Naive thymus-derived CD4-positive, alpha-beta T cell (primary cell): ENCODE measurements around the gene PLD6. TPM values are rescaled to one million over a fixed set of nuclear protein-coding genes. Genes with fewer than 3 reads are reported as not detected.
"Not testable (repeated sequence)": the region's sequence is repeated elsewhere in the genome, so short reads cannot be mapped to it uniquely, and the experiment has no call there.

ENCODE experiments used
- ATAC-seq: fragments of 150-1000 bp; cut with Tn5 transposase; 2 replicates; pipeline ENCODE4 v1.10.0; 2021; ENCODE audit warnings: mild to moderate bottlenecking, moderate library complexity
- CTCF ChIA-PET: fragments of 350-600 bp; sonication (Branson Sonifier 250); formaldehyde crosslinking; loops from one replicate; lab custom pipeline; 2021; ENCODE audit warnings: antibody characterized with exemption; lab: Charles Lee
- POLR2A ChIA-PET: fragments of 350-600 bp; sonication (Branson Sonifier 250); formaldehyde crosslinking; loops from one replicate; lab custom pipeline; 2021; ENCODE audit warnings: antibody characterized with exemption, inconsistent platforms; lab: Charles Lee
- DNase-seq, 9 donors: peaks; one replicate each; pipeline versions ENCODE4 v3.0.0 to v3.0.0-alpha.2; 2020 to 2022; ENCODE audit warnings: mixed read lengths in 1 of 9
- H3K27ac ChIP-seq: one replicate; pipeline ENCODE4 v1.7.0; 2013; ENCODE audit warnings: mild to moderate bottlenecking, low read depth, low read length, moderate library complexity
- H3K27me3 ChIP-seq, 2 donors: one replicate each; pipeline ENCODE4 v1.7.0; 2013; ENCODE audit warnings: low read length in 2 of 2, mild to moderate bottlenecking in 2 of 2, moderate library complexity in 2 of 2; ENCODE audit not compliant: control insufficient read depth in 2 of 2, insufficient read depth in 2 of 2
- H3K36me3 ChIP-seq, 3 experiments: 1 replicate in 2 of 3; 2 replicates in 1 of 3; pipeline ENCODE4 v1.7.0; 2013; ENCODE audit warnings: low read length in 3 of 3, mild to moderate bottlenecking in 3 of 3, moderate library complexity in 1 of 3; ENCODE audit not compliant: insufficient read depth in 3 of 3, control insufficient read depth in 2 of 3
- H3K4me1 ChIP-seq, 2 donors: one replicate each; pipeline ENCODE4 v1.7.0; 2013; ENCODE audit warnings: low read length in 2 of 2, mild to moderate bottlenecking in 2 of 2, moderate library complexity in 1 of 2; ENCODE audit not compliant: control insufficient read depth in 2 of 2, insufficient read depth in 2 of 2
- H3K4me3 ChIP-seq: 2 replicates; pipeline ENCODE4 v1.7.0; 2013; ENCODE audit warnings: mild to moderate bottlenecking, low read length
- H3K9me3 ChIP-seq, 3 experiments: 1 replicate in 2 of 3; 2 replicates in 1 of 3; pipeline ENCODE4 v1.7.0; 2013; ENCODE audit warnings: low read length in 3 of 3; ENCODE audit not compliant: control insufficient read depth in 2 of 3
- H3K27ac Mint-ChIP-seq, 9 donors: one replicate each; pipeline ENCODE4 v1.8.0; 2020 to 2022; ENCODE audit warnings: mixed read lengths in 9 of 9, mild to moderate bottlenecking in 8 of 9, moderate library complexity in 5 of 9, inconsistent platforms in 2 of 9
- H3K27me3 Mint-ChIP-seq, 5 donors: one replicate each; pipeline ENCODE4 v1.8.0; 2021 to 2022; ENCODE audit warnings: mixed read lengths in 5 of 5, mild to moderate bottlenecking in 1 of 5
- H3K36me3 Mint-ChIP-seq, 5 donors: one replicate each; pipeline ENCODE4 v1.8.0; 2020 to 2022; ENCODE audit warnings: mixed read lengths in 5 of 5, mild to moderate bottlenecking in 3 of 5, inconsistent platforms in 1 of 5
- H3K4me1 Mint-ChIP-seq, 7 donors: one replicate each; pipeline ENCODE4 v1.8.0; 2020 to 2022; ENCODE audit warnings: mixed read lengths in 7 of 7, mild to moderate bottlenecking in 3 of 7, inconsistent platforms in 1 of 7
- H3K4me3 Mint-ChIP-seq, 10 donors: one replicate each; pipeline ENCODE4 v1.8.0; 2020 to 2022; ENCODE audit warnings: mild to moderate bottlenecking in 10 of 10, mixed read lengths in 10 of 10, moderate library complexity in 6 of 10, inconsistent platforms in 2 of 10
- H3K9me3 Mint-ChIP-seq, 11 donors: one replicate each; pipeline ENCODE4 v1.8.0; 2020 to 2022; ENCODE audit warnings: mixed read lengths in 11 of 11, mild to moderate bottlenecking in 4 of 11, inconsistent platforms in 1 of 11, moderate library complexity in 1 of 11
- intact Hi-C, 2 donors: fragments of 100-400 bp; cut with micrococcal nuclease; formaldehyde crosslinking; loops; one replicate each; pipeline ENCODE4 v1.15.1; 2023
- polyA plus RNA-seq, 2 donors: library from polyadenylated mRNA; unstranded; fragments of 300-500 nt; fragmentation: Illumina TruSeq; gene quantifications; one replicate each; pipeline ENCODE4 v1.2.3, GENCODE V29; 2021
- total RNA-seq, 6 experiments: library from RNA in 5 of 6; stranded (reverse) in 5 of 6; gene quantifications; 1 replicate in 5 of 6; 2 replicates in 1 of 6; pipeline ENCODE4 v1.2.3 and lab custom pipeline; 2021 to 2026

Gene PLD6, protein sequence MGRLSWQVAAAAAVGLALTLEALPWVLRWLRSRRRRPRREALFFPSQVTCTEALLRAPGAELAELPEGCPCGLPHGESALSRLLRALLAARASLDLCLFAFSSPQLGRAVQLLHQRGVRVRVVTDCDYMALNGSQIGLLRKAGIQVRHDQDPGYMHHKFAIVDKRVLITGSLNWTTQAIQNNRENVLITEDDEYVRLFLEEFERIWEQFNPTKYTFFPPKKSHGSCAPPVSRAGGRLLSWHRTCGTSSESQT
- total RNA-seq (10 to 100 TPM in 3 of 5 experiments, 1 to 10 TPM in 2; 6.2 to 13.9 (median 12.1) TPM), polyA plus RNA-seq (10 to 100 TPM; 11.0 to 16.4 TPM), total RNA-seq (lab: John Stamatoyannopoulos, UW) (6.2 reads per million, percentile 27 among the genes with 10 or more reads in this experiment)

- Histone ChIP-seq H3K27ac (peak within 1 kb of the TSS; percentile 70), H3K27me3 (no peaks in the 10 kb centered on the region), H3K4me3 (peak within 1 kb of the TSS; percentile 68), H3K4me1 (peaks cover 17 to 30% of the 10 kb centered on the region in 2 donors), H3K9me3 (no peaks in the 10 kb centered on the region), H3K36me3 (peaks cover 0 to 21% (median 0%) of the 10 kb centered on the region in 3 experiments)
- H3K27ac Mint-ChIP-seq, result peak within 1 kb of the TSS; percentile 75 to 96 (median 91)
- peak within 1 kb of the TSS; percentile 87 to 93 (median 89) for H3K4me3 Mint-ChIP-seq
- peaks cover 12 to 32% (median 19%) of the 10 kb centered on the region in 7 donors for H3K4me1 Mint-ChIP-seq
- intact Hi-C loops, result loop anchor here (1.0 to 10.0 kb wide), 9 partner anchors 24 to 989 kb away; partner anchors contain the start of genes FLCN (in 2 of the 2), COPS3 (in 1 of the 2), DRC3 (in 1 of the 2) and MPRIP (in 1 of the 2)
- ChIA-PET CTCF (interaction anchor here (1.4 kb wide), 1 partner anchor 65 kb away, joined by 5 read pairs; no protein-coding TSS in a partner anchor), POLR2A (interaction anchor here (0.7 to 4.2 kb wide), 11 partner anchors 8 to 35 kb away, joined by 3 to 30 read pairs (median 5); partner anchors contain the start of gene FLCN)
- ATAC-seq (peak; percentile 92), DNase-seq (peak; percentile 88 to 96 (median 93))
- peaks cover 0 to 19% (median 11%) of the 10 kb centered on the region in 5 donors for H3K36me3 Mint-ChIP-seq
- H3K9me3 Mint-ChIP-seq, result peaks cover 0 to 6% (median 0%) of the 10 kb centered on the region in 11 donors
- H3K27me3 Mint-ChIP-seq, result no peaks in the 10 kb centered on the region
Observed at GRCh38 chr17:17206124-17206912, at the start of gene PLD6. PLD6 (minus strand) TSS chr17:17206333; CDS start chr17:17206286, 47 bp downstream.

- peaks cover 6 to 81% (median 7%) of the 10 kb centered on the region in 3 experiments for H3K36me3 ChIP-seq
- intact Hi-C loops, H3K4me3 Mint-ChIP-seq, H3K4me3 ChIP-seq, H3K4me1 ChIP-seq, H3K27me3 ChIP-seq, H3K27ac Mint-ChIP-seq, ATAC-seq, H3K27me3 Mint-ChIP-seq, H3K4me1 Mint-ChIP-seq, H3K27ac ChIP-seq, H3K9me3 ChIP-seq, DNase-seq, H3K9me3 Mint-ChIP-seq: not testable (repeated sequence)
- POLR2A ChIA-PET, result interaction anchor here (0.6 kb wide), 1 partner anchor 19 kb away, joined by 3 read pairs; the partner anchor contains the start of gene FLCN
- peaks cover 0 to 50% (median 31%) of the 10 kb centered on the region in 5 donors for H3K36me3 Mint-ChIP-seq
- CTCF ChIA-PET, result interaction anchor here (0.6 to 0.7 kb wide), 3 partner anchors 13 to 380 kb away, joined by 3 to 5 read pairs (median 5); no protein-coding TSS in a partner anchor
Observed at GRCh38 chr17:17255689-17256088, 49.6 kb upstream of the PLD6 start.

- ATAC-seq (no peak), DNase-seq (no peak)
- Histone ChIP-seq H3K9me3 (no peaks in the 10 kb centered on the region), H3K27me3 (no peaks in the 10 kb centered on the region), H3K27ac (no peak overlapping the region), H3K4me3 (no peak overlapping the region), H3K4me1 (peaks cover 0 to 3% of the 10 kb centered on the region in 2 donors), H3K36me3 (peaks cover 0 to 75% (median 5%) of the 10 kb centered on the region in 3 experiments)
- POLR2A ChIA-PET, result interaction anchor here (0.6 to 1.2 kb wide), 2 partner anchors 12 to 647 kb away, joined by 3 read pairs; no protein-coding TSS in a partner anchor
- Mint-ChIP-seq H3K4me3 (no peak overlapping the region), H3K27ac (no peak overlapping the region), H3K27me3 (no peaks in the 10 kb centered on the region), H3K4me1 (peaks cover 0 to 5% (median 0%) of the 10 kb centered on the region in 7 donors), H3K36me3 (peaks cover 0 to 40% (median 24%) of the 10 kb centered on the region in 5 donors), H3K9me3 (peaks cover 0 to 2% (median 0%) of the 10 kb centered on the region in 11 donors)
- CTCF ChIA-PET, result no interaction called here
- intact Hi-C loops, result no loop called here
Observed at GRCh38 chr17:17254036-17254435, 47.9 kb upstream of the PLD6 start.

- Histone ChIP-seq H3K9me3 (no peaks in the 10 kb centered on the region), H3K27me3 (no peaks in the 10 kb centered on the region), H3K27ac (no peak overlapping the region), H3K36me3 (peaks cover 0 to 75% (median 4%) of the 10 kb centered on the region in 3 experiments), H3K4me1 (peaks cover 0 to 3% of the 10 kb centered on the region in 2 donors), H3K4me3 (no peak overlapping the region)
- Mint-ChIP-seq H3K9me3 (peaks cover 0 to 2% (median 0%) of the 10 kb centered on the region in 11 donors), H3K27me3 (no peaks in the 10 kb centered on the region), H3K36me3 (peaks cover 0 to 37% (median 22%) of the 10 kb centered on the region in 5 donors), H3K27ac (peak overlapping the region in 3 of 9 donors; percentile 29 to 64 (median 44)), H3K4me1 (peaks cover 0 to 5% (median 0%) of the 10 kb centered on the region in 7 donors), H3K4me3 (peak overlapping the region in 1 of 10 donors; percentile 27)
- CTCF ChIA-PET, result interaction anchor here (0.7 kb wide), 1 partner anchor 13 kb away, joined by 3 read pairs; no protein-coding TSS in a partner anchor
- ATAC-seq, result no peak
- intact Hi-C loops, result no loop called here
- no peak for DNase-seq
- POLR2A ChIA-PET, result interaction anchor here (0.9 to 1.2 kb wide), 3 partner anchors 12 to 22 kb away, joined by 3 read pairs; partner anchors contain the start of gene FLCN
Observed at GRCh38 chr17:17253406-17253805, 47.3 kb upstream of the PLD6 start.

- H3K36me3 Mint-ChIP-seq, result peaks cover 0 to 33% (median 18%) of the 10 kb centered on the region in 5 donors
- Histone ChIP-seq H3K27ac (no peak overlapping the region), H3K9me3 (no peaks in the 10 kb centered on the region), H3K4me3 (no peak overlapping the region), H3K4me1 (peaks cover 0 to 3% of the 10 kb centered on the region in 2 donors), H3K36me3 (peaks cover 8 to 79% (median 9%) of the 10 kb centered on the region in 3 experiments), H3K27me3 (no peaks in the 10 kb centered on the region)
- peaks cover 0 to 2% (median 0%) of the 10 kb centered on the region in 11 donors for H3K9me3 Mint-ChIP-seq
- no peaks in the 10 kb centered on the region for H3K27me3 Mint-ChIP-seq
- peak overlapping the region in 1 of 9 donors; percentile 15 for H3K27ac Mint-ChIP-seq
- ChIA-PET POLR2A (interaction anchor here (0.5 kb wide), 1 partner anchor 15 kb away, joined by 5 read pairs; no protein-coding TSS in a partner anchor), CTCF (no interaction called here)
- peaks cover 0 to 8% (median 0%) of the 10 kb centered on the region in 7 donors for H3K4me1 Mint-ChIP-seq
- ATAC-seq, result no peak
- intact Hi-C loops, result no loop called here
- no peak overlapping the region for H3K4me3 Mint-ChIP-seq
- no peak for DNase-seq
Observed at GRCh38 chr17:17252149-17252661, 46.1 kb upstream of the PLD6 start.
